Esophagus squamous epithelium (tissue), 5 donors: ENCODE results near the gene GPC3. TPM values are rescaled to one million over a fixed set of nuclear protein-coding genes. Genes with fewer than 3 reads are reported as not detected.
"Not testable (repeated sequence)": the region's sequence is repeated elsewhere in the genome, so short reads cannot be mapped to it uniquely, and the experiment has no call there.

Experiments
- DNase-seq: peaks from one replicate; lab custom pipeline; 2025; lab: John Stamatoyannopoulos, UW
- H3K27ac ChIP-seq, 4 donors: fragments of 200-600 bp; sonication (generic); one replicate each; pipeline ENCODE4 v1.5.1; 2016 to 2019; ENCODE audit warnings: mild to moderate bottlenecking in 1 of 4
- H3K27me3 ChIP-seq, 4 donors: fragments of 200-600 bp; sonication (generic); 1 replicate in 3 of 4; 2 replicates in 1 of 4; pipeline versions ENCODE4 v1.5.1 to v1.6.0; 2017 to 2021; ENCODE audit warnings: antibody characterized with exemption in 1 of 4
- H3K36me3 ChIP-seq, 3 donors: fragments of 200-600 bp; sonication (generic); one replicate each; pipeline ENCODE4 v1.5.1; 2016 to 2019
- H3K4me1 ChIP-seq, 3 donors: fragments of 200-600 bp; sonication (generic); one replicate each; pipeline ENCODE4 v1.5.1; 2017 to 2019
- H3K4me3 ChIP-seq, 4 donors: fragments of 200-600 bp; sonication (generic); 1 replicate in 3 of 4; 2 replicates in 1 of 4; pipeline ENCODE4 v1.5.1; 2016 to 2019; ENCODE audit warnings: mild to moderate bottlenecking in 2 of 4, moderate library complexity in 1 of 4
- H3K9me3 ChIP-seq, 3 donors: fragments of 200-600 bp; sonication (generic); one replicate each; pipeline ENCODE4 v1.5.1; 2016 to 2019
- POLR2A ChIP-seq, 4 donors: fragments of 450-650 bp; IDR thresholded peaks; one replicate each; pipeline ENCODE4 v1.6.1; 2017; ENCODE audit warnings: antibody characterized with exemption in 4 of 4, mild to moderate bottlenecking in 4 of 4, moderate library complexity in 3 of 4
- WGBS, 2 donors: methylation state at CpG; one replicate each; pipeline ENCODE4 v1.1.5; 2018; 5-methylcytosine and 5-hydroxymethylcytosine counted together
- intact Hi-C: fragments of 100-400 bp; cut with DNase I; formaldehyde crosslinking; loops from one replicate; pipeline ENCODE4 v1.15.0; 2022
- total RNA-seq, 4 donors: library from RNA; depleted of rRNA; stranded (reverse); fragments of >200 nt; gene quantifications; one replicate each; pipeline ENCODE4 v1.1.0, GENCODE V29; 2016
- TF ChIP-seq, protein P1 (sequence below), 6 experiments: fragments of 450-650 bp in 4 of 6; fragments of 200-600 bp in 2 of 6; sonication (generic) in 2 of 6; IDR thresholded peaks; one replicate each; pipeline ENCODE4 v1.5.1; 2016 to 2019; ENCODE audit warnings: antibody characterized with exemption in 6 of 6, mild to moderate bottlenecking in 4 of 6, moderate library complexity in 4 of 6
- donor health status: DM: yes; HTN: yes; CAD: no.

Gene GPC3
- total RNA-seq, 4 donors from 2014 or later: 0.44 to 2.8 (median 1.7) TPM; not detected in 1

DNA sequence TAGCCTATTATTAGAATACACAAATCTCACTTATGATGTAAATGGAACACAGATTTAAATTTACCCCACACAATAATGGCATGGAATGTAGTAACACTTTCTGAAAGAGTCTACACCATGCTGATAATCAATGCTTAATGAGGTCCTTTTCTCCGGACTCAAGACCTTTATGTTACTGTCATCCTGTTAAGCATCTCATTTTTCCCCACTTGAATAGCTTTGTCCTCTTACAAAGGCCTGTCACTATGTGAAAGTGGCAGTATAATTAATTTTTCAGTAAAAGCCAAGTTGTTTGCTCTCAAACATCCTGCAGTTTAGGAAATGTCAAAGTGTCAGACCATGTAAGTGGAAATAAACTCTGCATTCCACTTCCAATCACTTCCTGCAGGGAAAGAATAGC lies 96.4 kb downstream of the GPC3 start:
- H3K4me3 ChIP-seq: no peak overlapping the region
- no peaks in the 10 kb centered on the region for H3K27me3 ChIP-seq
- no peak overlapping the region for H3K27ac ChIP-seq
- no peaks in the 10 kb centered on the region for H3K9me3 ChIP-seq
- 64 to 70% methylated on average over 1 of the region's 1 CpG for WGBS, 2 donors
- DNase-seq: no peak
- H3K36me3 ChIP-seq: no peaks in the 10 kb centered on the region
- TF ChIP-seq POLR2A (IDR thresholded peaks at IDR 0.05): no peak
- TF ChIP-seq, protein P1, sequence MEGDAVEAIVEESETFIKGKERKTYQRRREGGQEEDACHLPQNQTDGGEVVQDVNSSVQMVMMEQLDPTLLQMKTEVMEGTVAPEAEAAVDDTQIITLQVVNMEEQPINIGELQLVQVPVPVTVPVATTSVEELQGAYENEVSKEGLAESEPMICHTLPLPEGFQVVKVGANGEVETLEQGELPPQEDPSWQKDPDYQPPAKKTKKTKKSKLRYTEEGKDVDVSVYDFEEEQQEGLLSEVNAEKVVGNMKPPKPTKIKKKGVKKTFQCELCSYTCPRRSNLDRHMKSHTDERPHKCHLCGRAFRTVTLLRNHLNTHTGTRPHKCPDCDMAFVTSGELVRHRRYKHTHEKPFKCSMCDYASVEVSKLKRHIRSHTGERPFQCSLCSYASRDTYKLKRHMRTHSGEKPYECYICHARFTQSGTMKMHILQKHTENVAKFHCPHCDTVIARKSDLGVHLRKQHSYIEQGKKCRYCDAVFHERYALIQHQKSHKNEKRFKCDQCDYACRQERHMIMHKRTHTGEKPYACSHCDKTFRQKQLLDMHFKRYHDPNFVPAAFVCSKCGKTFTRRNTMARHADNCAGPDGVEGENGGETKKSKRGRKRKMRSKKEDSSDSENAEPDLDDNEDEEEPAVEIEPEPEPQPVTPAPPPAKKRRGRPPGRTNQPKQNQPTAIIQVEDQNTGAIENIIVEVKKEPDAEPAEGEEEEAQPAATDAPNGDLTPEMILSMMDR (IDR thresholded peaks at IDR 0.05): no peak
- no peaks in the 10 kb centered on the region for H3K4me1 ChIP-seq
- intact Hi-C loops: no loop called here

DNA sequence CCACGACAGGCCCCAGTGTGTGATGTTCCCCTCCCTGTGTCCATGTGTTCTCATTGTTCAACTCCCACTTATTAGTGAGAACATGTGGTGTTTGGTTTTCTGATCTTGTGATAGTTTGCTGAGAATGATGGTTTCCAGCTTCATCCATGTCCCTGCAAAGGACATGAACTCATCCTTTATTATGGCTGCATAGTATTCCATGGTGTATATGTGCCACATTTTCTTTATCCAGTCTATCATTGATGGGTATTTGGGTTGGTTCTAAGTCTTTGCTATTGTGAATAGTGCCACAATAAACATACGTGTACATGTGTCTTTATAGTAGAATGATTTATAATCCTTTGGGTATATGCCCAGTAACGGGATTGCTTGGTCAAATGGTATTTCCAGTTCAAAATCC lies 97.3 kb downstream of the GPC3 start:
- H3K27me3 ChIP-seq, H3K36me3 ChIP-seq, H3K4me1 ChIP-seq, DNase-seq, H3K4me3 ChIP-seq, intact Hi-C loops, H3K27ac ChIP-seq, H3K9me3 ChIP-seq: not testable (repeated sequence)
- 65 to 70% methylated on average over 3 of the region's 3 CpGs for WGBS, 2 donors

DNA sequence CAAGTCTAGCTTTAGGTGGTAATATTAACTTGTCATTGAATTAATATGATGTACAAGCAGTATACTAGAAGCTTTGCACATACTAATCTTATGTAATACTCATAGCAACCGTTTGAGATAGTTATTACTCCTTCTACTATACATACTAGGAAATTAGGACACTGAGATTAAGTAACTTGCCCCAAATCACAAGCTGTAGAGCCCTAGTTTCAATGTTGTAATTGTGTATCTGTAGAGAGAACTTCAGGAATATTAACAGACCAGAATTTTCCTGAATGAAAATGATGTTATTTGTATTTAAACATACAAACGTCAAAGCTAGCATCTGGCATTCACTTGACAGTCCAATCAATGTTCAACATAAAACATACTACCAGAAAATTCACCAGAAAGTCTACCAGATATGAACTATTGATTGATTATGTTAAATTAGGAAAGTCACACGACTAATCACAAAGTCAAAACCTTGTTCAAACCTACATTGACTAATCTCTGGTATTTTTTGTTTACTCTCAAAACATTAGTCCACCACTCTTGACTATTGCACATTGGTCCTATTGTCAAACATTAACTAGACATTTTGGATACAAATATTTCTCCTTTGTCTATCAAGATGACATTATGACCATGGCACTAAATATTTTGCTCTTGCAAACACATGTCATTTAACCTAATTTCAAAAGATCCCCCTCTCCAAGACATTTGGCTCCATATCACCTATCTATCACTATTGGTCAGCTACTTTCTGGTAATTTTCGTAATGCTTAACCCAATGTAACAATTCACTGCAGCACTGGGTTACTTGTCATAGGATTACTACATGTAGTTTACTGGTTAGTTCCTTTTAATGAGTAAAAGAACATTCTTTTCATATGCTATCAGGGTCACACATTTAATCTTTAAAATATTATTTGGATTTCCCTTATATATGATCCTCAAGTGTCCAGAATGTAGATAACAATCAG lies 100.7 kb downstream of the GPC3 start:
- intact Hi-C loops: no loop called here
- Histone ChIP-seq H3K4me1 (no peaks in the 10 kb centered on the region), H3K4me3 (no peak overlapping the region), H3K36me3 (no peaks in the 10 kb centered on the region), H3K9me3 (no peaks in the 10 kb centered on the region), H3K27ac (no peak overlapping the region), H3K27me3 (no peaks in the 10 kb centered on the region)
- TF ChIP-seq POLR2A (IDR thresholded peaks at IDR 0.05): no peak
- TF ChIP-seq, protein P1 (IDR thresholded peaks at IDR 0.05): no peak
- 26 to 48% methylated on average over 4 of the region's 4 CpGs for WGBS, 2 donors
- DNase-seq: no peak

DNA sequence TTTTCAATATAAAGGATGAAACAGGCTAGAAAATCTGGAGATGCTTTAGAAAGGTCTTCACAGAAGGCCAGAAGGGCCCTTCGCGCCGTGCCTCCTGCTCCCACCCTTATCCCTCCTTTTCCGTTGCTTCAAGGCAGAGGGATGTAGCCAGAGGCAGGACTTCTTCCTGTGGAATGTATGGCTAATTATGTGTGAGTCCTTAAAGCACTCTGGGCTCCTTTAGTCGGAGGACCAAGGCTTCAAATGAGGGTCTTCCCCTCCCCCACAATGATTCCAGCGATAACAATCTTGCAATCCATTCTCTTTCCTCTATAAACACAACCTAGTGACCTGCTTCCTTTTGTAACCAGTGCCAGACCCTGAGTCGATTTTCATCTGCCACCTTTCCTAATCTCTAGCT lies 103.5 kb downstream of the GPC3 start:
- H3K27me3 ChIP-seq: no peaks in the 10 kb centered on the region
- intact Hi-C loops: no loop called here
- H3K27ac ChIP-seq: no peak overlapping the region
- TF ChIP-seq POLR2A (IDR thresholded peaks at IDR 0.05): no peak
- TF ChIP-seq, protein P1 (IDR thresholded peaks at IDR 0.05): no peak
- DNase-seq: no peak
- 50 to 73% methylated on average over 3 to 7 of the region's 7 CpGs for WGBS, 2 donors
- H3K4me1 ChIP-seq: no peaks in the 10 kb centered on the region
- H3K4me3 ChIP-seq: no peak overlapping the region
- no peaks in the 10 kb centered on the region for H3K9me3 ChIP-seq
- H3K36me3 ChIP-seq: no peaks in the 10 kb centered on the region

DNA sequence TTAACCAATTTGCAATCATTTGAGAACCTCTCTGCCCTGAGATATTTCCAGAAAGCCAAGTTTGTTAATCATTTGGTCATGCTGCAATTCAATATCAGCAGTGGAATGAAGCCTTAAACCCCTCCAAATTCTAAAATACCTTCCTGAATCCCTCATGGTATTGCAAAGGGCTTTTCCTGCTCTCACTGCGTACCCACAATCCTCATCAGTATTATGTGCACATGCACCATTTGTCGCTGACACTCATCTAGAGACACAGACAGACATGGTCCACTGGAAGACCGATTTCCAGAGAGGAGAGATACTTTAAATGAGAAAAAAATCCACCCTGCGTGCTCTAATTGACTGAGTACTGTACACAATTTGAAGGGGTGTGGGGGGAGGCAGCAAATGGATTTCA lies 104.4 kb downstream of the GPC3 start:
- H3K4me1 ChIP-seq: no peaks in the 10 kb centered on the region
- H3K27ac ChIP-seq: no peak overlapping the region
- no peaks in the 10 kb centered on the region for H3K9me3 ChIP-seq
- TF ChIP-seq POLR2A (IDR thresholded peaks at IDR 0.05): no peak
- TF ChIP-seq, protein P1 (IDR thresholded peaks at IDR 0.05): no peak
- no peak overlapping the region for H3K4me3 ChIP-seq
- H3K27me3 ChIP-seq: no peaks in the 10 kb centered on the region
- whole genome bisulfite sequencing, 2 donors: 75 to 94% methylated on average over 3 to 4 of the region's 4 CpGs
- intact Hi-C loops: no loop called here
- H3K36me3 ChIP-seq: no peaks in the 10 kb centered on the region
- DNase-seq: no peak
